Stimulated activated CD4-positive, alpha-beta T cell treated with anti-CD3 and anti-CD28 coated beads, Interleukin-15, amount 100 ng/mL, for 1 hour (primary cell): Measurements from ENCODE around the gene CPA4.
"Not testable (repeated sequence)": the region's sequence is repeated elsewhere in the genome, so short reads cannot be mapped to it uniquely, and the experiment has no call there.

Experiments used
- DNase-seq, 2 donors: peaks; one replicate each; pipeline ENCODE4 v3.0.0-alpha.2; 2020; ENCODE audit warnings: low read depth in 1 of 2, low spot score in 1 of 2

Gene CPA4

DNA sequence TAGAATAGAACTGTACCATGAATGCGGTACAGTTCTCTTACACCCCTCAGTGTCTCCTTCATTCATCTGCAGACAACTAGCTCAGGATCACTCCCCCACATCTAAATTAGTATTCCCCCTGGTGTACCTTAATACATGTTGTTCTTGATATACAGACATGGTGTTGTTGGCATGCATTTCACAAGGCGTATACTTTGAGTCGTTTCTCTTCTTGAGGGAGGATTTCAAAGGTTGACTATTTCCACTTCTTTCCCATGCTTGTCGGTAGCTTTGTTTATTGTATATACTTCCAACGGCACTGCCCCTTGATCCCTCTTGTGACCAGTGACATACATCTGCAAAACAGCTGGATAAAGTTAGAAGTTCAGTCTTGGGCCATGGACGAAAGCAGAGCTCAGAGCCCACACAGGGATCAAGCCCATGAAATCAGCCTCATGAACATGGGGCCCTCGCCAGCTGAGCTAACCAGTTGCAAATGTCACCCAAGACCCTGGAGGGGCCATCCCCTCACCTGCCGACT is 8.6 kb downstream of the CPA4 start:
- no peak for DNase-seq

DNA sequence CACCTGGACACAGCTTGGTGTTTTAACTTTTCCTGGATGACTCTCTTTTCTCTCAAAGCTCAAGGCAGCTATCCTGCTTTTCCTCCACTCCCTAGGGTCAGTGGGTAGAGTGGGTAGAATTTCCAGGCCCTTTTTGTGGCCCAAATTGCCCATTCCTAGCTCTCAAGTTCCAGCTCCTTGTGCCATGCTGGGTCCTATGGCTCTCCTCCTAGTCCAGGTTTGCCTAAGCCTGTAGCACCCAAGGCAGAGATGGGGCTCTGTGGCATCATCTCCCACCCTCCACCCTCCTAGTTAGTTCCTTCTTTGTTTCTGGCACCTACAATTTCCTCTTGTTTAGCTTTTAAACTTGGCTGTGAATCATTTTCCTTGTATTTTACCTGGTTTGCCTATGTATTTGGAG is 9.7 kb downstream of the CPA4 start:
- DNase-seq = no peak

DNA sequence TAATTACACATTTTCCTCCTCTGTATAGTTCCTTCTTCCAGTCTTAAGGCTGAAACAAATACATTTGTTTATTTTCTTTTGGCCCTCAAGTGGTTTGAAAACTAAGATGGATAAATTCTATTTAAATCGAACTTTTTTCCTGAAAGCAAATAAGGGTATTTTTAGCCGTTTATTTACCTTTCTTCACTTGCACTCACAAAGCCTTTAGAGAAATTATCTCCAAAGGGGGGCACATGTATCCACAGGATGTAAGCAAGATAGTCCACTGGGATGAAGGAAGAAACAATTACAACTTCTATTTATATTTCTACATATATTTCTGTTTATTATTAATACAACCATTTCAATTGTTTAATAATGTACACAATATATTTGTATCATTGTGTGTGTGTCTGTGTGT is 10.2 kb downstream of the CPA4 start:
- DNase-seq = no peak

DNA sequence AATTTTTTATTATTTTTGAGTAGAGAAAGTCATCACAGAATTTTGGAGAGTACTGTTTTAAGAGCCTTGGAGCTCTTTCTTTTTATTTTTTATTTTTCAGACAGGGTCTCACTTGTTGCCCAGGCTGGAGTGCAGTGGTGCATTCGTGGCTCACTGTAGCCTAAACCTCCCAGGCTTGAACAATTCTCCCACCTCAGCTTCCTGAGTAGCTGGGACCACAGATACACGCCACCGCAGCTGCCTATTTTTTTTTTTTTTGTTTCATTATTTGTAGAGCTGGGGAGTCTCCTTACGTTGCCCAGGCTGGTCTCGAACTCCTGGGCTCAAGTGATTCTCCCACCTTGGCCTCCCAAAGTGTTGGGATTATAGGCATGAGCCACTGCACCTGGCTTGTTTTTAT is 10.6 kb downstream of the CPA4 start:
- DNase-seq = no peak

DNA sequence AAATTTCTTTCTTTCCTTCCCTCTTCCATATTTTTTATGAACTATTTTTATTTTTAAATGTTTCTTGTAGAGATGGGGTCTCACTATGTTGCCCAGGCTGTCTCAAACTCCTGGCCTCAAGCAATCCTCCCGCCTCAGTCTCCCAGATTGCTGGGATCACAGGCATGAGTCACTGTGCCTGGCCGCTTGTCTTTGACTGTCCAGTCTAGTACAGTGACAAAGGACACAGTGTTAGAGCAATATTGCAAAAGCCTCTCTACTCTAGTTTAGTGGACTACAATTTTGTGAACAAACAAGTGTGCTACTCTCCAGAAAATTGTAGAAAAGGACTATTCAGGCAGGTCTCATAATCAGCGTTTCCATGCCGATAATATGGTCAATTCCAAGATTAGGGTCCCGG is 11.0 kb downstream of the CPA4 start:
- no peak for DNase-seq

DNA sequence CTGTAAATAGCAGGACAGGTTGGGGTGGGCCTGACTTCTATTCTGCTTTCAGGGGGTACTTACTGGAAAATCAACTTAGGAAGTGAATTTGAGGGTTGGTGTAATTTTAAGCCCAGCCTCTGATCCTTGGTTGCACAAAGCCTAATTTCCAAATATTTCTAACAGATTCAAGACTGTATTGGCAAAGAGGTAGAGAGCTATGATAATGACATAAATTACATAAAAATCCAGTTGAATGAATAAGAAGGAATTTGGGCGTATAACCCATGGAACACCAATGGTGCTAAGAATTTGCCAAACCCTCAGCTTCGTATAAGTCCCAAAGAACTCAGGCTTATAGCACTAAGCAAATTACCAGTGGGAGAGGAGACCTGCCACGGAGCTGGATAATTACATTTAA is 11.9 kb downstream of the CPA4 start:
- no peak for DNase-seq

DNA sequence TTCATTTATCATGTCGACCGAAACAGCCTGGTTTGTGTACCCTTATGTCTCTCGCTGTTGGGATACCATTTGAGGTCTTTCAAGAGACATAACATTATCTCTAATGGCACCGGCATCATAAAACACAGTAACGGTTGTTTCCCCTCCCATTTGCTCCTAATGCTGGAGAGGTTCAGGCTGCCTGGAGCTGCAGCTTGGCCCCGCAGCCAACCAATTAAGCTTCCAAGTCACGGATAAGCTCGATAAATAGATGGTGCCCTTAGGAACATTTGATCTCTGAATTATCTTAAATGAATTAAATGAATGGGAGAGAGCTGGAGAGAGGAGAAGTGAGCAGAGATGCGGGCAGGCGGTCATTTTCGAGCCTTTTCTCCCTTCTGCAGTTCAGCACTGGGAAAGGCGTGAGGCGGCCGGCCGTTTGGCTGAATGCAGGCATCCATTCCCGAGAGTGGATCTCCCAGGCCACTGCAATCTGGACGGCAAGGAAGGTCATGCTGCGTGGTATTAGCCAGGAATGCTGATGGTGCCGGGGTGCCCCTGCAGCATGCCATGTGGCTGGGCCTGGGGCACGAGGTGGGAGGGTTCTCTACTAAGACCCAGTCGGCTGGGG is 12.6 kb downstream of the CPA4 start:
- no peak for DNase-seq

DNA sequence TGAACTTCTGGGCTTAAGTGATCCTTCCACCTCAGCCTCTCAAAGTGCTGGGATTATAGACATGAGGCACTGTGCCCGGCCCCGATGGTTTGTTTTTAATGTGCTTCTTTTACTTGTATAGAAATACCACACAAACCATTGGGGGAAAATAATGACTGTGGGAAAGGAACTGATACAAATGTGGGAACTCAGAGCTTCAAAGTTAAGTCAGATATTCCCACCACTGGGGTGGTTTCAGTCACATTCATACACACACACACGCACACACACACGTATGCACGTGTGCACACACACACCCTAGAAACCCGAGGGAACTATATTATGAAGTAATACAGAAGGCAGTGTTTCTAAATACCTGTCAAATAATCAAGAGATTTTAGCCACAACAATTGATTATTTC is 17.0 kb downstream of the CPA4 start:
- no peak for DNase-seq

DNA sequence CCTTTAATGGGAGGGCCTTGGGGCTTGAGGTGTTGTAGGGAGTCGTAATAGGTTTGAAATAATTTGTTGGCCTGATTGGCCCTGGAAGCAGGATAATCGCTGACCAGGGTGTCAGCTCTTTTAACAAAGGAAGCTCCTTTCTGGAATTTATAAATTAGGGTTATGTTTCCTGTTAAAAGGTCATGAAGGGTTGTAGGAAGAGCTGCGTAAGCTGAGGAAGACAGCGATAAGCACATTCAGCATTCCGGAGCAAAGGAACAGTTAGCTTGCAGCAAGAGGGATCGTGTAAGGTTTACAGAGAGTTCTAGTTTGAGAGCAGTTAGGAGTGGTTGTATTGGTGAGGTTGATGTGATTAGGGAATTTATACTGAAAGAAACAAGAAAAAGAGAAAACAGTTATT is 21.3 kb downstream of the CPA4 start:
- DNase-seq = no peak

DNA sequence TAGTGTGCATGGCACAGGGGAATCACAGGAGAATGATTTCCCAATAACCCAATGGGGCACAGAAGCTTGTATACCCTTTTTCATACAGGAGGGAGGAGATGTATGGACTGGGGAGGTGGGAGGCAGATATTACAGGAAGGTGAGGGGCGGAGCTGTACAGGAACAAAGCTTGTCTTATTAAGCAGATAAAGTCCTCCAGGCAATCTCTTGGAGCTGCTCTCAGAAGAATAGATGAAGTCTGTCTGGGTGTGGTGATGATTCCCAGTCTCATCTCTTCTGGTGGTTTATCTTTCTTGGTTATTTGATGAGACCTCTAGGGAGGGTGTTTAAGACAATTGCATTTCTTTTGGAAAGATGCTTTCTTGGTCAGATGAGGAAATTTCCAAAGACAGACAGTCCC is 26.6 kb downstream of the CPA4 start:
- no peak for DNase-seq

DNA sequence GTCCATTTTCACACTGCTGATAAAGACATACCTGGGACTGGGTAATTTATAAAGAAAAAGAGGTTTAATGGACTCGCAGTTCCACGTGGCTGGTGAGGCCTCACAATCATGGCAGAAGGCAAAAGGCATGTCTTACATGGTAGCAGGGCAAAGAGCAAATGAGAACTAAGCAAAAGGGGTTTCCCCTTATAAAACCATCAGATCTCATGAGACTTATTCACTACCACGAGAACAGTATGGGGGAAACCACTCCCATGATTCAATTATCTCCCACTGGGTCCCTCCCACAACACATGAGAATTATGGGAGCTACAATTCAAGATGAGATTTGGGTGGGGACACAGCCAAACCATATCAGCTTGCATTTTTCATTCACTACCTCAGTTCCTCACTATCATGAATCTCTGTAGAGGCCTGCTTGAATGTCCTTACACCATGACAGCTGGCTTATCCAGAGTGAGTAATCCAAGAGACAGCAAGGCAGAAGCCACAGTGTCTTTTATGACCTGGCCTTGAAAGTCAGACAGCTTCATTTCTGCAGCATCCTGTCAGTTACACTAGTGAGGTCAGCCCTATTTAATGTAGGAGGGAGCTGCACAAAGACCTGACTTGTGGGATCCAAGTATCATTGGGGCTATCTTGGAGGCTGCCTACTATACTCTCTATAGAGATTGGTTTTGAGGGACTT is 28.7 kb downstream of the CPA4 start:
- DNase-seq = not testable (repeated sequence)

DNA sequence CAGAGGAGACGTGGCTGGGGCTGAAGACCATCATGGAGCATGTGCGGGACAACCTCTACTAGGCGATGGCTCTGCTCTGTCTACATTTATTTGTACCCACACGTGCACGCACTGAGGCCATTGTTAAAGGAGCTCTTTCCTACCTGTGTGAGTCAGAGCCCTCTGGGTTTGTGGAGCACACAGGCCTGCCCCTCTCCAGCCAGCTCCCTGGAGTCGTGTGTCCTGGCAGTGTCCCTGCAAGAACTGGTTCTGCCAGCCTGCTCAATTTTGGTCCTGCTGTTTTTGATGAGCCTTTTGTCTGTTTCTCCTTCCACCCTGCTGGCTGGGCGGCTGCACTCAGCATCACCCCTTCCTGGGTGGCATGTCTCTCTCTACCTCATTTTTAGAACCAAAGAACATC is 29.7 kb downstream of the CPA4 start:
- no peak for DNase-seq

DNA sequence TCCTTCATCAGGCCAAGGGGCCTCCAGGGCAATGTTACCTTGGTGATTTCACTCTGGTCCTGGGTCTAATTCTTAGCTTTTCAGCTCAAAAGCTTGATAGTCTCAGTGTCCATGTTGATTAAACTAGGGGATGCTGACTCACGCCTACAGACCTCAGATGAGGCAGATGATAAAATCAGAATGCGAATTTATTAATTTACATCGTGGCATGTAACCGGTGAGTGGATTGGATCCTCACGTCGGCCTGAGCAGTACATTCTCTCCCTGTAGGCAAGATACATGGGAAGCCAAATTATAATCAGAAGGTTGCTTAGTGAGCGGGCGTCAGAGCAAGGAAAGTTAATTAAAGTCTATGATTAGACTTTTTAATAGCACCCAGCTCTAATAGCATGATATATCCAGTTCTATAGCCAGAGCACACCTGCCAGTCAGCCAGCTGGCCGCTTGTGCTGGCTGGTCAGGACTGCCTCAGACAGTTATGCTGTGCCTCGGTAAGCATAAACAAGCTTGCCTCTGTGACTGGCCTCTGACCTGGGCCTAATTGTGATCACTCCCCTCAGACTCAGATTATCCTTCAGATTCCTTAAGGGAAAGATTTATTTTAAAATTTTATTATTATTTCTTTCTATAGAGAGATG is 31.5 kb downstream of the CPA4 start:
- DNase-seq = no peak

DNA sequence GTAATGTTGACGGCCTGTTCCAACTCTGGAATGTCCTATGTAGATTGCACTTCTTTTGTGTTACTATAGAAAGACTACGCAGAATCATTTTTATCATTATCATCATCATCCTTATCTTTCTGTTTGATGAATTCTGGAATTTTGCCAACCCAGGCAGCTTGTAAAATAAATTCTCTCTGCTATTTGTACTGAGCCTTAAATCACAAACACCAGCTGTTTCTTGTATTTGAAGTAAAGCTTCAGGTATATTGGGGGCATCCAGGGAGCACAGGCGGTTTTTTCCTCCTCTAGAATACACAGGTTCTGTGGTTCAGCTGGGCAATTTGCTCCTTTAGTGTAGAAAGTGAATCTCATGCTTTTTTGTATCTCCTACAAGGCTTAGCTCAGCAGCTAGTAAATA is 36.7 kb downstream of the CPA4 start:
- no peak for DNase-seq

DNA sequence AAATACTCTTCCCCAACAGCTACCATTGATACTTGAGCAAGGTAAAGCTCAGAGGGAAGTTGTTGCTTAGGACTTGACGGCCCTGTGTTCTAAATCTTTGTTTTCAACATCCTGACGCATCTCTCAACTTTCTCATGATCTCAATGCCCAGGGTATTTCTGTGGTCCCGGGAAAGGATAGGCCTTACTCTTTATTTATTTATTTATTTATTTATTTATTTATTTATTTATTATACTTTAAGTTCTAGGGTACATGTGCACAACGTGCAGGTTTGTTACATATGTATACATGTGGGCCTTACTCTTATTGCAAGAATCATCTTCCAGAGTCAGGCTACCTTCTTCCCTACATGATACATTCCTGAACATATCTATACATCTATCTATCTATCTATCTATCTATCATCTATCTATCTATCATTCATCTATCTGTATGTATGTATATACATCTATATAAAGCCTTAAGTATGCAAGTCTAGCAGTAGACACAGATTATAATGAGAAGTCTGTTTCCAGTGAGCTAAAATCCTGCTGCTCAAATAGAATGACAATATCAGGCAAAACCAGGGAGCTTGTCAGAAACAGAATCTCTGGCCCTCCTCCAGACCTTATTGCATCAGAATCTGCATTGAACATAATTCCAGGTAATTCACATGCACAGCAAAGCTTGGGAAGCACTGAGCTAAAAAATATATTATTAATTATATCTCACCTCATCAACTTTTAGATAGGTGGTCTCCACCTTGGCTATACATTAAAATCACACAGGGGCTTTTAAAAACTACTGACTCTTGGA is 39.5 kb downstream of the CPA4 start:
- DNase-seq = no peak

DNA sequence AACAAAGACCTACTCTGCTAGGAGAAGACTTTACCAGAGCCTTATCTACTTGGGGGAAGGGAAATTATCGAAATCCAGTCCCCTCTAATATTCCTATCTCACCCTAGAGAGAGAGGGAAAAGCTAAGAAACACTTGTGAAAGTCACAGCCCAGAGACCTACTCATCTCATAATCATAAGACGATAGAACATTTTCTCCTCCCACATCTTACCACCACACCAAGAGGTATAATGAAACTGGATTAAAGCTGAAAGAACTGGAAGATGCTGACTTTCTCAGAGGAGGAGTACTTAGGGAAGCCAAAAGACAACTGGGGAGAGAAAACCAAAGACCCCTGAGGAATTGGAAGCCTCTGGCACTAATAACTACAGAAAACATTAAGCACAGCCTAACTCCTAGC is 40.9 kb downstream of the CPA4 start:
- DNase-seq = no peak

DNA sequence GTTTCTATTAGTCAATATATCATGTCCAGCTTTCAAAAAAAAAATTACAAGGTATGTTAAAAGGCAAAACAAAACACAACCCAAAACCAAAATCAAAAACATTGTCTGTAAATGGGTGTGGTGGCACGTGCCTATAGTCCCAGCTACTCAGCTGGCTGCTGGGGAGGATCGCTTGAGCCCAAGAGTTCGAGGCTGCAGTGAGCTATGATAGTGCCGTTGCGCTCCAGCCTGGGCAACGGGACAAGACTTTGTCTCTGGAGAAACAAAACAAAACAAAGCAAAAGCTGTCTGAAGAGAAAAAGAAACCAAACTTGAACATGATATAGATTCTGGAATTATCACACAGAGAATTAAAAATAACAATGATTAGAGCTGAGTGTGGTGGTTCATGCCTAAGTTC is 41.3 kb downstream of the CPA4 start:
- DNase-seq = no peak

DNA sequence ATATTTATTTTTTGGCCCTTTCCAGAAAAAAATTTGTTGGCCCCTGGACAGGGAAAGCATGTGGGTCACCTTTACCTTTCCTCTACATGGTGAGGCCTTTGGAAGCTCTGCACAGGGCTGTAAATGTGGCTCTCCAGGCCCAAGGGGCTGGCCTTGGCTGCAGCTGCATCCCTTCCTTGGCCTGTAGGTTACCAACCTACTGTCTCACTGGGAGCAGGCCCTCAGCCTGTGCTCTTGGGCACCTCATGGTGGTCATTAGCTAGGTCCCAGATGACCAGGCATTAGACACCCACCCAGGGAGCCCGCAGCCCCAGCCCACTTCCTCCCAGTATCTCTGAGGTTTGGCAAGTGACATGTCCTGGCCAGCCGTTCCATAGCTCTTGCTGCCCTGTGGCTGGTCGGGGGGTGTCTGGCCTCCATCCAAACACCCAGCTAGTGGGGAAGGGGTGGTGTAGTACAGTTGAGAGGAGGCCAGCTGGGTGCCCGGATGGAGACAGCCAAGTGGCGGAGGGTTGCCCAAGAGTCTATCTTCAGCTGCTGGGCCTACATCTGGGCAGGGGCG is 44.5 kb downstream of the CPA4 start:
- no peak for DNase-seq

DNA sequence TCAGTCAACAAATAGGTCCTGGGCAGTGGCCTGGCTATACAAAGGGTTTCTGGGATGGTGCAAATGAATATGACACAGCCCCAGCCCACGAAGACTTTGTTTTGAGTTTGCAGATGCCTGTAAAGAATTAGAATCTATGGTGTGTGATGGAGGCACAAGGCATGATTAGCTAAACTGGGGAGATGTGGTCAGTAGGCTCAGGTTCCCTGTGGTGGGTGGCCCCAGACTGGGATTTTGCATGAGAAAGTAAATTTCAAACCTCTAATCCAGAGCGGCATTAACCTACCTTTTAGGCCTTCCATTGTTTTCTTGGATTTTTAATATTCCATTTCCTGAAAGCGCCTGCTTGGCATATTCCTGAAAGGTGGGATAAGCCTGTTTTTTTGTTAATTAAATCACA is 45.3 kb downstream of the CPA4 start:
- DNase-seq = no peak

DNA sequence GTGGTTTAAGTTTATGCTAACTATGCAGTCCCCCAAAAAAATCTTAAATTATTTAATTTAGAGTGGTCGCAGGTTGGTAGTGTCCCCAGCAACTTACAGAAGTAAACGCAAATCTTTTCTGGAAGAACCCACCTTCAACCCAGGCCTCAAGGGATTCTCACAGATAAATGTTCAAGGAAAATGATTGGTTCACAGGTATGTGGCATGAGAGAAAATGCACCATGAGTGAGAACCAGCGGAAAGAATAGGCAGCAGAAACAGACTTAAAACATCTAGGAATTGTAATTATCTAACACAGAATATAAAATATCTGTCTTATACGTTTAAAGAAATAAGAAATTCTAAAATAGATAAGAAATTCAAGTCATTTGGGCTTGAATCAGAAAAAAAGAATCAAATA is 48.9 kb downstream of the CPA4 start:
- DNase-seq = no peak

DNA sequence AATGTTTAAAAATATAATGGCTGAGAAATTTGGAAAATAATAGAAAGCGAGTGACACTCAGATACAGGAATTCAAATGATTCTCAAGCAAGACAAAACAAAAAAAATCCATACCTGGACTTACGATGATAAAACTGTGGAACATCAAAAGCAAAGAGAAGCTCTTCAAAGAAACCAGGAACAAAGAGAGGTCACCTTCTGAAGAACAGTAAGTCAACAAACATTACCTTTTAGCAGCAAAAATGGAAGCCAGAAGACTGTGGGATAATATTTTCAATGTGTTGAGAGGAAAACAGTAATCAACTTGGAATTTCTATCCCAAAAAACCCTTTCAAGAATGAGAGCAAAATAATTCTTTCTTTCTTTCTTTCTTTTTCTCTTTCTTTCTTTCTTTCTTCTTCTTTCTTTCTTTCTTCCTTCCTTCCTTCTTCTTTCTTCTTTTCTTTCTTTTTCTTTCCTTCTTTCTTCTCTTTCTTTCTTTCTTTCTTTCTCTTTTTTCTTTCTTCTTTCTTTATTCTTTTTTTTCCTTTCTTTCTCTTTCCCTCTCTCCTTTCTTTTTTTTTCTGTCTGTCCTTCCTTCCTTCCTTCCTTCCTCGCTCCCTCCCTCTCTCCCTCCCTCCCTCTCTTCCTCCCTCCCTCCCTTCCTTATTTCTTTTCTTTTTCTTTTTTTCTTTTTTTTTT is 49.9 kb downstream of the CPA4 start:
- no peak for DNase-seq
